K562 (cell line): Measurements from ENCODE around the gene SYMPK. TPM values are rescaled to one million over a fixed set of nuclear protein-coding genes. Genes with fewer than 3 reads are reported as not detected.

Experiments
- ATAC-seq: fragments of 200-7000 bp; cut with Tn5 transposase; 3 replicates; pipeline ENCODE4 v1.9.1; 2020; ENCODE audit warnings: moderate library complexity
- BruUV-seq: library from RNA; stranded (reverse); fragments of 400-500 nt; replicated peaks from 2 replicates; lab custom pipeline; 2021; lab: Mats Ljungman, UMichigan
- CTCF ChIA-PET: fragments of 300-600 bp; formaldehyde crosslinking; extraction: SDS; loops from one replicate; lab custom pipeline; 2021; ENCODE audit warnings: low intra/inter-chr PET ratio; lab: Yijun Ruan, JAX
- POLR2A ChIA-PET: fragments of 300-600, 350-650 bp; sonication (Branson Sonifier 250); formaldehyde crosslinking; extraction: SDS; loops from one replicate; lab custom pipeline; 2021; ENCODE audit warnings: antibody characterized with exemption, inconsistent platforms; lab: Yijun Ruan, JAX
- DNase-seq, 4 experiments: peaks; one replicate each; pipeline versions ENCODE4 v3.0.0 to v3.0.0-alpha.2; 2011 to 2018; ENCODE audit warnings: low spot score in 3 of 4, mixed read lengths in 3 of 4; ENCODE audit errors: extremely low read depth in 1 of 4
- FAIRE-seq: peaks from 2 replicates; lab custom pipeline; 2011; peaks lifted over from hg19 to GRCh38; lab: Jason Lieb, UNC
- H2AFZ ChIP-seq: 2 replicates; pipeline ENCODE4 v1.6.0; 2011; ENCODE audit warnings: low read depth, low read length, control low read depth, inconsistent platforms
- H3K27ac ChIP-seq: fragments of 200-600 bp; 3 replicates; pipeline ENCODE4 v1.8.0; 2011; ENCODE audit warnings: low read depth, mild to moderate bottlenecking, control low read depth, inconsistent platforms, low read length, moderate library complexity, mixed read lengths; ENCODE audit errors: extremely low read depth
- H3K27me3 ChIP-seq, 2 experiments: fragments of 300-600 bp in 1 of 2; 2 replicates in 1 of 2; 3 replicates in 1 of 2; pipeline versions ENCODE4 v1.6.0 to v1.8.0; 2011; ENCODE audit warnings: inconsistent platforms in 2 of 2, low read length in 2 of 2, mild to moderate bottlenecking in 1 of 2, mixed read lengths in 1 of 2, moderate library complexity in 1 of 2; ENCODE audit not compliant: control insufficient read depth in 2 of 2, insufficient read depth in 2 of 2
- H3K36me3 ChIP-seq: fragments of 300-600 bp; 3 replicates; pipeline ENCODE4 v1.8.0; 2011; ENCODE audit warnings: mild to moderate bottlenecking, low read length, inconsistent platforms; ENCODE audit not compliant: control insufficient read depth, insufficient read depth
- H3K4me1 ChIP-seq, 2 experiments: fragments of 200-600 bp in 1 of 2; replicated peaks in 1 of 2; 2 replicates in 1 of 2; 3 replicates in 1 of 2; pipeline versions ENCODE4 v1.5.1 to v1.8.0; 2011; ENCODE audit warnings: inconsistent platforms in 2 of 2, low read length in 2 of 2, mild to moderate bottlenecking in 1 of 2, mixed read lengths in 1 of 2, moderate library complexity in 1 of 2; ENCODE audit not compliant: control insufficient read depth in 2 of 2, insufficient read depth in 2 of 2
- H3K4me2 ChIP-seq: 2 replicates; pipeline ENCODE4 v1.6.1; 2011; ENCODE audit warnings: low read length, control low read depth, inconsistent platforms, mixed read lengths; ENCODE audit not compliant: insufficient read depth
- H3K4me3 ChIP-seq: fragments of 200-600 bp; sonication (generic), shearing (Covaris generic); 2 replicates; pipeline ENCODE4 v1.5.1; 2016; ENCODE audit warnings: control low read depth, inconsistent platforms
- H3K79me2 ChIP-seq: fragments of 200-600 bp; 3 replicates; pipeline ENCODE4 v1.8.0; 2011; ENCODE audit warnings: low read length, inconsistent platforms; ENCODE audit not compliant: control insufficient read depth, insufficient read depth
- H3K9ac ChIP-seq, 2 experiments: 2 replicates each; pipeline versions ENCODE4 v1.6.0 to v1.6.1; 2011; ENCODE audit warnings: low read depth in 2 of 2, low read length in 2 of 2, control low read depth in 1 of 2, inconsistent platforms in 1 of 2, mild to moderate bottlenecking in 1 of 2, mixed read lengths in 1 of 2; ENCODE audit not compliant: insufficient read depth in 1 of 2
- H3K9me1 ChIP-seq: one replicate; pipeline ENCODE4 v1.6.0; 2011; ENCODE audit warnings: inconsistent platforms, mild to moderate bottlenecking, low read length, moderate library complexity; ENCODE audit not compliant: control insufficient read depth, insufficient read depth
- H3K9me3 ChIP-seq: replicated peaks from 2 replicates; pipeline ENCODE4 v1.5.1; 2011; ENCODE audit warnings: low read depth, low read length, inconsistent platforms; ENCODE audit not compliant: control insufficient read depth, insufficient read depth
- H4K20me1 ChIP-seq: replicated peaks from 2 replicates; pipeline ENCODE4 v1.6.1; 2011; ENCODE audit warnings: low read length, inconsistent platforms, mixed read lengths; ENCODE audit not compliant: control insufficient read depth, insufficient read depth
- MCM5 ChIP-seq: fragments of 450-650 bp; IDR thresholded peaks from 2 replicates; pipeline ENCODE4 v1.6.1; 2016; ENCODE audit warnings: low read depth
- MYC ChIP-seq, 2 experiments: fragments of 250-450 bp in 1 of 2; sonication (Bioruptor Pico) in 1 of 2; IDR thresholded peaks; 2 replicates each; pipeline versions ENCODE4 v1.5.1 to v1.6.1; 2012 to 2021; ENCODE audit warnings: low read depth in 2 of 2, borderline replicate concordance in 1 of 2, improper control_type of control experiment in 1 of 2, low read length in 1 of 2, mild to moderate bottlenecking in 1 of 2, moderate library complexity in 1 of 2
- PRMT5 ChIP-seq: sonication (generic); formaldehyde crosslinking; IDR thresholded peaks from 2 replicates; pipeline ENCODE4 v1.5.0; 2020; ENCODE audit warnings: missing genetic modification reagents
- WGBS: fragments of 100-300 bp; shearing (Covaris generic); methylation state at CpG from one replicate; pipeline ENCODE4 v1.1.6; 2016; ENCODE audit warnings: low coverage, mixed read lengths; ENCODE audit not compliant: insufficient coverage; ENCODE audit errors: missing lambda C conversion rate; 5-methylcytosine and 5-hydroxymethylcytosine counted together
- in situ Hi-C: fragments of 300-500 bp; cut with MboI; formaldehyde crosslinking; loops from 4 replicates; pipeline ENCODE4 v1.15.0; 2018; ENCODE audit warnings: inconsistent platforms, mixed read lengths
- intact Hi-C: fragments of 100-400 bp; cut with micrococcal nuclease; formaldehyde crosslinking; loops from 2 replicates; pipeline ENCODE4 v1.14.2; 2022
- polyA plus RNA-seq, 8 experiments: library from polyadenylated mRNA; depleted of rRNA in 4 of 8; stranded (reverse) in 5 of 8; unstranded in 3 of 8; fragments of >200 nt; fragmentation: Nextera tagmentation in 2 of 8; fragmentation: Illumina TruSeq in 1 of 8; extraction: Ambion mirVana in 2 of 8; extraction: Trizol in 1 of 8; gene quantifications; 2 replicates each; pipeline versions ENCODE4 v1.2.1 to v1.2.3, GENCODE V29; 2011 to 2014; ENCODE audit warnings: inconsistent platforms in 1 of 8, missing spikeins in 1 of 8
- total RNA-seq, 7 experiments: library from RNA; depleted of rRNA in 6 of 7; stranded (reverse); fragments of >200 nt in 6 of 7; fragmentation: Illumina TruSeq in 2 of 7; extraction: Trizol in 2 of 7; gene quantifications; 2 replicates each; pipeline versions ENCODE4 v1.2.1 to v1.2.3, GENCODE V29; 2011 to 2021; ENCODE audit warnings: low replicate concordance in 1 of 7
- TF ChIP-seq, protein P1 (sequence below): fragments of 450-650 bp; IDR thresholded peaks from 2 replicates; pipeline ENCODE4 v1.6.1; 2016
- TF ChIP-seq, protein P2 (sequence below): fragments of 250-450 bp; sonication (Bioruptor Pico); IDR thresholded peaks from 2 replicates; pipeline ENCODE4 v1.4.0; 2020; ENCODE audit warnings: mild to moderate bottlenecking, moderate library complexity

SYMPK gene
- total and polyA plus RNA-seq, 9 of the 15 experiments (the other 6 are each of a cell fraction or from before 2014, with no cell fraction given) = 0.73 to 95.5 (median 58.4) TPM

DNA sequence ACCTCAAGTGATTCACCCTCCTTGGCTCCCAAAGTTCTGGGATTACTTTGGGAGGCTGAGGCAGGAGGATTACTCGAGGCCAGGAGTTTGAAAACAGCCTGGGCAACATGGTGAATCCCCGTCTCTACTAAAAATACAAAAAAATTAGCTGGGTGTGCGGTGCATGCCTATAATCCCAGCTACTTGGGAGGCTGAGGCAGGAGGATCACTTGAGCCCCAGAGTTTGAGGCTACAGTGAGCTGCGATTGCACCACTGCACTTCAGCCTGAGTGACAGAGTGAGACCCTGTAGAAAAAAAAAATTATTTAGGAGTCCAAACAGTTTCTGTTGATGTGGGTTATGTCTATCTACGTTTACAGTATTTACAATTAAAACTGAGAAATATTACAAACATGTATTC, 7.9 kb upstream of the SYMPK start:
- no peaks in the 10 kb centered on the region for H3K9me3 ChIP-seq
- ChIA-PET CTCF (no interaction called here), POLR2A (interaction anchor here (2.4 kb wide), 1 partner anchor 11 kb away, joined by 6 read pairs; no protein-coding TSS in a partner anchor)
- TF ChIP-seq PRMT5 (CRISPR knock-in tag) (no peak), MCM5 (no peak), MYC (IDR thresholded peaks at IDR 0.05; ENCODE audit: low read depth, low read length) (no peak), MYC (CRISPR knock-in tag; IDR thresholded peaks at IDR 0.05; ENCODE audit: borderline replicate concordance, low read depth) (no peak)
- TF ChIP-seq, protein P1, sequence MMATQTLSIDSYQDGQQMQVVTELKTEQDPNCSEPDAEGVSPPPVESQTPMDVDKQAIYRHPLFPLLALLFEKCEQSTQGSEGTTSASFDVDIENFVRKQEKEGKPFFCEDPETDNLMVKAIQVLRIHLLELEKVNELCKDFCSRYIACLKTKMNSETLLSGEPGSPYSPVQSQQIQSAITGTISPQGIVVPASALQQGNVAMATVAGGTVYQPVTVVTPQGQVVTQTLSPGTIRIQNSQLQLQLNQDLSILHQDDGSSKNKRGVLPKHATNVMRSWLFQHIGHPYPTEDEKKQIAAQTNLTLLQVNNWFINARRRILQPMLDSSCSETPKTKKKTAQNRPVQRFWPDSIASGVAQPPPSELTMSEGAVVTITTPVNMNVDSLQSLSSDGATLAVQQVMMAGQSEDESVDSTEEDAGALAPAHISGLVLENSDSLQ = no peak
- TF ChIP-seq, protein P2, sequence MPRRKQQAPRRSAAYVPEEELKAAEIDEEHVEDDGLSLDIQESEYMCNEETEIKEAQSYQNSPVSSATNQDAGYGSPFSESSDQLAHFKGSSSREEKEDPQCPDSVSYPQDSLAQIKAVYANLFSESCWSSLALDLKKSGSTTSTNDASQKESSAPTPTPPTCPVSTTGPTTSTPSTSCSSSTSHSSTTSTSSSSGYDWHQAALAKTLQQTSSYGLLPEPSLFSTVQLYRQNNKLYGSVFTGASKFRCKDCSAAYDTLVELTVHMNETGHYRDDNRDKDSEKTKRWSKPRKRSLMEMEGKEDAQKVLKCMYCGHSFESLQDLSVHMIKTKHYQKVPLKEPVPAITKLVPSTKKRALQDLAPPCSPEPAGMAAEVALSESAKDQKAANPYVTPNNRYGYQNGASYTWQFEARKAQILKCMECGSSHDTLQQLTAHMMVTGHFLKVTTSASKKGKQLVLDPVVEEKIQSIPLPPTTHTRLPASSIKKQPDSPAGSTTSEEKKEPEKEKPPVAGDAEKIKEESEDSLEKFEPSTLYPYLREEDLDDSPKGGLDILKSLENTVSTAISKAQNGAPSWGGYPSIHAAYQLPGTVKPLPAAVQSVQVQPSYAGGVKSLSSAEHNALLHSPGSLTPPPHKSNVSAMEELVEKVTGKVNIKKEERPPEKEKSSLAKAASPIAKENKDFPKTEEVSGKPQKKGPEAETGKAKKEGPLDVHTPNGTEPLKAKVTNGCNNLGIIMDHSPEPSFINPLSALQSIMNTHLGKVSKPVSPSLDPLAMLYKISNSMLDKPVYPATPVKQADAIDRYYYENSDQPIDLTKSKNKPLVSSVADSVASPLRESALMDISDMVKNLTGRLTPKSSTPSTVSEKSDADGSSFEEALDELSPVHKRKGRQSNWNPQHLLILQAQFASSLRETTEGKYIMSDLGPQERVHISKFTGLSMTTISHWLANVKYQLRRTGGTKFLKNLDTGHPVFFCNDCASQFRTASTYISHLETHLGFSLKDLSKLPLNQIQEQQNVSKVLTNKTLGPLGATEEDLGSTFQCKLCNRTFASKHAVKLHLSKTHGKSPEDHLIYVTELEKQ (CRISPR knock-in tag) = no peak
- H3K79me2 ChIP-seq = peaks cover 5% of the 10 kb centered on the region; the same call in 2 of the 3 replicates
- in situ Hi-C loops (no loop called here), intact Hi-C loops (no loop called here)
- H3K9ac ChIP-seq = no peak overlapping the region
- H3K27ac ChIP-seq = no peak overlapping the region
- DNase-seq = no peak
- peaks cover 9% of the 10 kb centered on the region for H3K36me3 ChIP-seq
- no peak for FAIRE-seq
- H3K4me2 ChIP-seq = no peak overlapping the region
- H3K4me1 ChIP-seq = peaks cover 37 to 48% of the 10 kb centered on the region in 2 experiments
- no peak overlapping the region for H3K4me3 ChIP-seq
- ATAC-seq = no peak
- no peaks in the 10 kb centered on the region for H3K27me3 ChIP-seq
- no peaks in the 10 kb centered on the region for H4K20me1 ChIP-seq
- no peak overlapping the region for H2AFZ ChIP-seq
- 79% methylated on average over 5 of the region's 5 CpGs for WGBS
- no TSS peak for BruUV-seq
- H3K9me1 ChIP-seq = peaks cover 2% of the 10 kb centered on the region
